H1 (cell line): Measurements from ENCODE around the gene TNNI2. TPM values are rescaled to one million over a fixed set of nuclear protein-coding genes. Genes with fewer than 3 reads are reported as not detected.

Source experiments
- CTCF ChIA-PET: fragments of 300-600 bp; sonication (Branson Sonifier 250); formaldehyde crosslinking; loops from one replicate; lab custom pipeline; 2021; ENCODE audit not compliant: partially characterized antibody; lab: Charles Lee
- POLR2A ChIA-PET: fragments of 300-600 bp; sonication (Branson Sonifier 250); formaldehyde crosslinking; loops from one replicate; lab custom pipeline; 2021; ENCODE audit warnings: inconsistent platforms; ENCODE audit not compliant: partially characterized antibody; lab: Charles Lee
- DNase-seq, 2 experiments: peaks; one replicate each; pipeline versions ENCODE4 v3.0.0 to v3.0.0-alpha.2; 2010 to 2022; ENCODE audit warnings: low spot score in 2 of 2, low read depth in 1 of 2, mixed read lengths in 1 of 2
- FAIRE-seq: peaks from 2 replicates; lab custom pipeline; 2011; peaks lifted over from hg19 to GRCh38; lab: Jason Lieb, UNC
- H2AFZ ChIP-seq: 2 replicates; pipeline ENCODE4 v1.8.1; 2012; ENCODE audit warnings: low read length, inconsistent platforms
- H2AK5ac ChIP-seq: 2 replicates; pipeline ENCODE4 v1.6.1; 2013; ENCODE audit warnings: low read depth, low read length
- H2BK120ac ChIP-seq: replicated peaks from 2 replicates; pipeline ENCODE3; 2013; ENCODE audit warnings: low read depth, low read length, inconsistent platforms
- H2BK12ac ChIP-seq: 2 replicates; pipeline ENCODE4 v1.6.1; 2013; ENCODE audit warnings: low read depth, low read length
- H2BK15ac ChIP-seq: 2 replicates; pipeline ENCODE4 v1.6.1; 2013; ENCODE audit warnings: low read length
- H2BK20ac ChIP-seq: 2 replicates; pipeline ENCODE4 v1.6.1; 2013; ENCODE audit warnings: low read length
- H2BK5ac ChIP-seq: 2 replicates; pipeline ENCODE4 v1.6.1; 2013; ENCODE audit warnings: low read depth, low read length
- H3K14ac ChIP-seq: 2 replicates; pipeline ENCODE4 v1.6.1; 2013; ENCODE audit warnings: inconsistent platforms; ENCODE audit not compliant: insufficient read length
- H3K18ac ChIP-seq: 2 replicates; pipeline ENCODE4 v1.6.1; 2013; ENCODE audit warnings: low read length; ENCODE audit errors: extremely low read depth
- H3K23ac ChIP-seq: 2 replicates; pipeline ENCODE4 v1.6.1; 2013; ENCODE audit warnings: inconsistent platforms; ENCODE audit not compliant: insufficient read length
- H3K23me2 ChIP-seq: 2 replicates; pipeline ENCODE4 v1.6.1; 2013; ENCODE audit warnings: low read depth, low read length
- H3K27ac ChIP-seq: 2 replicates; pipeline ENCODE4 v1.6.1; 2011; ENCODE audit warnings: low read depth, low read length, inconsistent platforms
- H3K27me3 ChIP-seq, 4 experiments: replicated peaks in 1 of 4; 1 replicate in 1 of 4; 2 replicates in 3 of 4; pipeline versions ENCODE4 v1.6.1 to v1.8.1; 2011 to 2013; ENCODE audit warnings: low read length in 3 of 4, mild to moderate bottlenecking in 3 of 4, inconsistent platforms in 2 of 4, mixed read lengths in 2 of 4, moderate library complexity in 1 of 4; ENCODE audit not compliant: control insufficient read depth in 3 of 4, insufficient read depth in 3 of 4; ENCODE audit errors: extremely low read depth in 1 of 4
- H3K36me3 ChIP-seq, 4 experiments: 2 replicates each; pipeline versions ENCODE4 v1.6.1 to v1.8.1; 2011 to 2013; ENCODE audit warnings: mild to moderate bottlenecking in 4 of 4, low read length in 3 of 4, moderate library complexity in 2 of 4, control low read depth in 1 of 4, inconsistent platforms in 1 of 4; ENCODE audit not compliant: insufficient read depth in 4 of 4, control insufficient read depth in 2 of 4
- H3K4ac ChIP-seq: replicated peaks from 2 replicates; pipeline ENCODE3; 2013; ENCODE audit warnings: low read length, low read depth, mixed read lengths, inconsistent platforms; ENCODE audit not compliant: insufficient read length
- H3K4me1 ChIP-seq, 4 experiments: replicated peaks in 1 of 4; 1 replicate in 1 of 4; 2 replicates in 3 of 4; pipeline versions ENCODE4 v1.6.1 to v1.8.1; 2011 to 2013; ENCODE audit warnings: low read length in 3 of 4, inconsistent platforms in 2 of 4, mixed read lengths in 1 of 4; ENCODE audit not compliant: insufficient read depth in 4 of 4, control insufficient read depth in 3 of 4
- H3K4me2 ChIP-seq, 2 experiments: 2 replicates each; pipeline versions ENCODE4 v1.6.1 to v1.8.1; 2011 to 2013; ENCODE audit warnings: low read depth in 2 of 2, low read length in 2 of 2, control low read depth in 1 of 2, inconsistent platforms in 1 of 2, mild to moderate bottlenecking in 1 of 2; ENCODE audit not compliant: insufficient read depth in 1 of 2
- H3K4me3 ChIP-seq, 4 experiments: fragments of 200-600, 300-600 bp in 1 of 4; sonication (generic), shearing (Covaris generic), sonication (Bioruptor Twin) in 1 of 4; 2 replicates each; pipeline versions ENCODE4 v1.5.1 to v1.8.1; 2011 to 2016; ENCODE audit warnings: low read length in 4 of 4, low read depth in 3 of 4, control low read depth in 2 of 4, inconsistent platforms in 2 of 4, mild to moderate bottlenecking in 2 of 4, mixed read lengths in 1 of 4, moderate library complexity in 1 of 4; ENCODE audit not compliant: insufficient read depth in 2 of 4; ENCODE audit errors: extremely low read depth in 1 of 4
- H3K56ac ChIP-seq: replicated peaks from 2 replicates; pipeline ENCODE3; 2013; ENCODE audit warnings: low read depth, mild to moderate bottlenecking, mixed read lengths, low read length, inconsistent platforms; ENCODE audit not compliant: insufficient read length
- H3K79me1 ChIP-seq: 2 replicates; pipeline ENCODE4 v1.6.1; 2013; ENCODE audit warnings: low read depth, low read length, control low read depth
- H3K79me2 ChIP-seq, 2 experiments: 2 replicates each; pipeline versions ENCODE4 v1.6.1 to v1.8.1; 2012 to 2013; ENCODE audit warnings: low read length in 2 of 2, mild to moderate bottlenecking in 2 of 2, inconsistent platforms in 1 of 2; ENCODE audit not compliant: insufficient read depth in 2 of 2, control insufficient read depth in 1 of 2
- H3K9ac ChIP-seq, 4 experiments: replicated peaks in 1 of 4; 1 replicate in 1 of 4; 2 replicates in 3 of 4; pipeline versions ENCODE4 v1.6.1 to v1.8.1; 2011 to 2013; ENCODE audit warnings: low read depth in 3 of 4, low read length in 3 of 4, control low read depth in 2 of 4, mild to moderate bottlenecking in 2 of 4, moderate library complexity in 2 of 4, inconsistent platforms in 1 of 4; ENCODE audit errors: extremely low read depth in 1 of 4
- H3K9me3 ChIP-seq, 2 experiments: 2 replicates each; pipeline versions ENCODE4 v1.6.1 to v1.8.1; 2012 to 2013; ENCODE audit warnings: mild to moderate bottlenecking in 2 of 2, moderate library complexity in 2 of 2, control low read depth in 1 of 2, inconsistent platforms in 1 of 2, low read depth in 1 of 2, low read length in 1 of 2, mixed read lengths in 1 of 2; ENCODE audit not compliant: insufficient read depth in 2 of 2
- H4K20me1 ChIP-seq, 2 experiments: replicated peaks in 1 of 2; 2 replicates each; pipeline versions ENCODE3 to v1.8.1; 2011 to 2013; ENCODE audit warnings: inconsistent platforms in 2 of 2, low read length in 2 of 2, mild to moderate bottlenecking in 1 of 2; ENCODE audit not compliant: insufficient read depth in 2 of 2, control insufficient read depth in 1 of 2
- H4K5ac ChIP-seq: 2 replicates; pipeline ENCODE4 v1.6.1; 2013; ENCODE audit warnings: low read length, low read depth, mixed read lengths, inconsistent platforms; ENCODE audit not compliant: insufficient read length
- H4K8ac ChIP-seq: 2 replicates; pipeline ENCODE4 v1.8.0; 2013; ENCODE audit warnings: mild to moderate bottlenecking, moderate library complexity, low read length, inconsistent platforms; ENCODE audit not compliant: insufficient read depth; ENCODE audit errors: extremely low read depth
- H4K91ac ChIP-seq: replicated peaks from 2 replicates; pipeline ENCODE3; 2013; ENCODE audit warnings: low read length, mixed read lengths, inconsistent platforms; ENCODE audit not compliant: insufficient read length
- ASH2L ChIP-seq: fragments of 200-600, 300-600 bp; sonication (generic); IDR thresholded peaks from one replicate; pipeline ENCODE4 v1.7.1; 2017; ENCODE audit warnings: low read length
- BACH1 ChIP-seq: IDR thresholded peaks from 2 replicates; pipeline ENCODE4 v1.6.1; 2012; ENCODE audit warnings: low read length, improper control_type of control experiment
- BCL11A ChIP-seq, 2 experiments: IDR thresholded peaks; one replicate each; pipeline ENCODE4 v1.6.1; 2011; ENCODE audit warnings: low read depth in 2 of 2, low read length in 2 of 2, mild to moderate bottlenecking in 2 of 2
- CREB1 ChIP-seq: IDR thresholded peaks from 2 replicates; pipeline ENCODE4 v1.6.1; 2012; ENCODE audit warnings: inconsistent platforms
- RXRA ChIP-seq: IDR thresholded peaks from 2 replicates; pipeline ENCODE4 v1.6.1; 2011; ENCODE audit warnings: low read depth, mild to moderate bottlenecking, low read length, moderate library complexity; ENCODE audit not compliant: insufficient read depth
- SAP30 ChIP-seq: fragments of 300-600 bp; sonication (generic); IDR thresholded peaks from 2 replicates; pipeline ENCODE4 v1.7.1; 2012; ENCODE audit warnings: low read length, moderate library complexity, mild to moderate bottlenecking, inconsistent platforms; ENCODE audit not compliant: insufficient read depth, insufficient replicate concordance
- SIX5 ChIP-seq: IDR thresholded peaks from 2 replicates; pipeline ENCODE4 v1.6.1; 2011; ENCODE audit warnings: mild to moderate bottlenecking, low read depth, low read length
- SP2 ChIP-seq: IDR thresholded peaks from 2 replicates; pipeline ENCODE4 v1.6.1; 2012; ENCODE audit warnings: mild to moderate bottlenecking, low read length, inconsistent platforms
- TCF12 ChIP-seq: IDR thresholded peaks from 2 replicates; pipeline ENCODE4 v1.6.1; 2011; ENCODE audit warnings: low read depth, mild to moderate bottlenecking, low read length
- TEAD4 ChIP-seq: IDR thresholded peaks from 2 replicates; pipeline ENCODE4 v1.6.1; 2012; ENCODE audit warnings: low read depth, low read length, inconsistent platforms, mixed read lengths
- WGBS, 2 experiments: shearing (Covaris generic) in 1 of 2; methylation state at CpG; one replicate each; pipeline versions ENCODE4 v1.1.6 to v1.1.7; 2013 to 2015; ENCODE audit warnings: low lambda C conversion rate in 2 of 2, mixed read lengths in 2 of 2, inconsistent platforms in 1 of 2, low coverage in 1 of 2, missing lambda C conversion rate in 1 of 2; ENCODE audit not compliant: insufficient replicate concordance in 2 of 2, insufficient coverage in 1 of 2, insufficient read length in 1 of 2; ENCODE audit errors: extremely low coverage in 1 of 2, missing lambda C conversion rate in 1 of 2; 5-methylcytosine and 5-hydroxymethylcytosine counted together
- polyA plus RNA-seq, 7 experiments: library from polyadenylated mRNA; depleted of rRNA in 3 of 7; stranded (reverse) in 5 of 7; unstranded in 2 of 7; fragments of >200 nt in 5 of 7; fragments of 200-250 nt in 2 of 7; gene quantifications; 1 replicate in 5 of 7; 2 replicates in 1 of 7; 4 replicates in 1 of 7; pipeline versions ENCODE4 v1.2.1 to v1.2.3, GENCODE V29; 2011 to 2013; ENCODE audit warnings: missing spikeins in 2 of 7, mixed read lengths in 2 of 7
- total RNA-seq: library from RNA; stranded (reverse); fragmentation: NEBNext Ultra II Directional; extraction: Animal tissue kit (Norgen Biotek cat#: 25700); gene quantifications from 2 replicates; pipeline ENCODE4 v1.2.1, GENCODE V29; 2021

TNNI2 gene
- total and polyA plus RNA-seq, 2 of the 8 experiments (the other 6 are each of a cell fraction or from before 2014, with no cell fraction given): not detected

DNA sequence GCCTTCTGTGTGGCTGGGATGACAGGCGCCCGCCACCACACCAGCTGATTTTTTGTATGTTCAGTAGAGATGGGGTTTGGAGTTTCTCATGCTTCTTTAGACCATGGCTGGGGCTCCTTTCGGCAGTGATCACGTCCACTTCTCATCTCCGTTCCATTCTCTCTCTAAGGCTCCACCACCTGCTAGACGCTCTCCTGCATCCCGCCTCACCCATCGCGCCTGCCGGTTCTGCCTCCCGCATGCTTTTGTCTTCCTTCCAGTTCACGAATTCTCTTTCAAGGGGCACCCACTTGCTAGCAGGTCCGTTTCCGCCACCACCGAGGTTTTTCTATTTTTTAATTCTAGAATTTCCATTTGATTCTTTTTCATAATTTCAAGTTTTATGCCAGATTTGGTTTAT is 26.0 kb upstream of the TNNI2 start:
- no peaks in the 10 kb centered on the region for H3K23me2 ChIP-seq
- H3K9me3 ChIP-seq: peaks cover 3 to 4% of the 10 kb centered on the region in 2 experiments; a peak in 1 of 4 replicates
- DNase-seq (no peak), FAIRE-seq (no peak)
- no peak overlapping the region for H2BK20ac ChIP-seq
- H3K23ac ChIP-seq: no peak overlapping the region
- H4K8ac ChIP-seq: no peak overlapping the region
- POLR2A ChIA-PET: no interaction called here
- no peaks in the 10 kb centered on the region for H3K36me3 ChIP-seq
- H3K4ac ChIP-seq: no peak overlapping the region
- 77% methylated on average over 15 of the region's 15 CpGs; no CpG with 5 or more reads in 1 of the 2 experiments for WGBS, 2 experiments
- no peak overlapping the region for H2AFZ ChIP-seq
- H4K20me1 ChIP-seq: no peaks in the 10 kb centered on the region
- no peak overlapping the region for H2BK5ac ChIP-seq
- H3K27me3 ChIP-seq: no peaks in the 10 kb centered on the region; a peak in 1 of 7 replicates
- no peak overlapping the region for H3K4me3 ChIP-seq
- no peak overlapping the region for H3K27ac ChIP-seq
- no peak overlapping the region for H4K91ac ChIP-seq
- H3K14ac ChIP-seq: no peak overlapping the region
- H4K5ac ChIP-seq: no peak overlapping the region
- no peak overlapping the region for H2BK12ac ChIP-seq
- no peak overlapping the region for H3K56ac ChIP-seq
- no peak overlapping the region for H3K18ac ChIP-seq
- no peaks in the 10 kb centered on the region for H3K79me1 ChIP-seq
- no peak overlapping the region for H3K9ac ChIP-seq
- no peaks in the 10 kb centered on the region for H3K79me2 ChIP-seq
- TF ChIP-seq SAP30 (no peak), CREB1 (no peak), BACH1 (no peak), SIX5 (no peak), SP2 (no peak), TEAD4 (no peak), BCL11A (IDR thresholded peaks at IDR 0.05; ENCODE audit: low read depth in 2 of 2, low read length in 2 of 2) (no peak), TCF12 (no peak), RXRA (no peak), ASH2L (no peak)
- CTCF ChIA-PET: interaction anchor here (0.7 to 1.7 kb wide), 4 partner anchors 12 to 344 kb away, joined by 3 to 6 read pairs (median 4); no protein-coding TSS in a partner anchor
- no peak overlapping the region for H2AK5ac ChIP-seq
- H3K4me1 ChIP-seq: no peaks in the 10 kb centered on the region
- no peak overlapping the region for H2BK15ac ChIP-seq
- H3K4me2 ChIP-seq: no peak overlapping the region
- H2BK120ac ChIP-seq: no peak overlapping the region
